SH-SY5Y (cell line): ENCODE results near the gene PSMB2.

ENCODE experiments used
- GATA2 ChIP-seq: IDR thresholded peaks from 2 replicates; pipeline ENCODE4 v1.6.1; 2011; ENCODE audit warnings: mild to moderate bottlenecking, low read depth, low read length
- GATA3 ChIP-seq: IDR thresholded peaks from 2 replicates; pipeline ENCODE4 v1.6.1; 2011; ENCODE audit warnings: low read depth, mild to moderate bottlenecking, low read length, moderate library complexity

PSMB2 gene

DNA sequence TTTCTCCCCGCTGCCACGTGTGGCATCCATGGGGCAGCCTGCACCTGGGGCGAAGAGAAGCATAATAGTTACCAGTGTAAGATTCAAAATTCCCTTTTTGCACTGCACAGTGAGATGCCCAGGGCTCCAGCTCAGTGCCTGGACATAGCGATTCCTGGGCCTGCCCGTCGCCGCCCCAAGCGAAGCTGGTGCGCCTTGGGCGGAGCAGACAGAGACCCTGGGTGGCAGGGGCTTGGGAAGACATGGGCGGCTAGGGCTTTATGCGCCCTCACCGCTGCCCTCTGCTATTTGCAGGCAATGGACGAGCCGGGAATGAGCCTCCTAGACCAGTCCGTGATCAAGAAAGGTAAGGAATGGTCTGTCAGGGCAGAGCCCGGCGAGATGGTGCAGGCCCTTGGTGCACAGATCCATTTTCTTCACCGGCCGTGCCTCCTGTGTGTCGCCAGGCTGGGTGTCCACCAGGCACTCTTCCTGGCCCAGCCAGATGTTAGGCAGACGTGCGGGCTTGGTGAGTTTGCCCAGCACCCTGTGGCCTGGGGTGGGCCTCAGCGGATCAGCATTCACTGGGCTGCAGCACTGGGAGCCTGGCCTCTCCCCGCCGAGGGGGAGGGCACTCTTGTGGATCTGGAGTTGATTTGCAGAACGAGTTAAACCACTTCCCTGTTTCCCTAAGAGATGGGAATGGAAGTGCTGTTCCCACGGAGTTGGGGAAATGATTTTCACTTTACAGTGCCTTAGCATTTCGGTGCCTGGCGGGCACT is 66.5 kb downstream of the PSMB2 start:
- TF ChIP-seq GATA3: no peak
- no peak for TF ChIP-seq GATA2

DNA sequence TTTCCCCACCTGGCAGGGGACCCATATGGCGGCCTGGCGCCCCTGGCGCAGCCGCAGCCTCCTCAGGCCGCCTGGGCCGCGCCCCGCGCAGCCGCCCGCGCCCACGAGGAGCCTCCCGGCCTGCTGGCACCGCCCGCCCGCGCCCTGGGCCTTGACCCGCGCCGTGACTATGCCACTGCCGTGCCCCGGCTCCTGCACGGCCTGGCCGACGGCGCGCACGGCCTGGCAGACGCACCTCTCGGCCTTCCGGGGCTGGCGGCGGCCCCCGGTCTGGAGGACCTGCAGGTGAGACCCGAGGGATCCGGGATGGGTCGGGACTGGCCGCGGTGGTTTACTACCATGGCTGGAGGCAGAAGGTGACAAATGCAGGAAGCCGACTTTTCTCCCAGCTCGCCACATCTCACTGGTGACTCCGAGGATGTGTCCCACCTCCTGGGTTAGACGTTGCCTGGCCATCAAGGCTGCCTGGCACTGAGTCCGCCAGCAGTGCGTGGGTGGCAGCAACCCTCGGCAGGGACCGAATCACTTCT is 67.1 kb downstream of the PSMB2 start:
- no peak for TF ChIP-seq GATA3
- no peak for TF ChIP-seq GATA2

DNA sequence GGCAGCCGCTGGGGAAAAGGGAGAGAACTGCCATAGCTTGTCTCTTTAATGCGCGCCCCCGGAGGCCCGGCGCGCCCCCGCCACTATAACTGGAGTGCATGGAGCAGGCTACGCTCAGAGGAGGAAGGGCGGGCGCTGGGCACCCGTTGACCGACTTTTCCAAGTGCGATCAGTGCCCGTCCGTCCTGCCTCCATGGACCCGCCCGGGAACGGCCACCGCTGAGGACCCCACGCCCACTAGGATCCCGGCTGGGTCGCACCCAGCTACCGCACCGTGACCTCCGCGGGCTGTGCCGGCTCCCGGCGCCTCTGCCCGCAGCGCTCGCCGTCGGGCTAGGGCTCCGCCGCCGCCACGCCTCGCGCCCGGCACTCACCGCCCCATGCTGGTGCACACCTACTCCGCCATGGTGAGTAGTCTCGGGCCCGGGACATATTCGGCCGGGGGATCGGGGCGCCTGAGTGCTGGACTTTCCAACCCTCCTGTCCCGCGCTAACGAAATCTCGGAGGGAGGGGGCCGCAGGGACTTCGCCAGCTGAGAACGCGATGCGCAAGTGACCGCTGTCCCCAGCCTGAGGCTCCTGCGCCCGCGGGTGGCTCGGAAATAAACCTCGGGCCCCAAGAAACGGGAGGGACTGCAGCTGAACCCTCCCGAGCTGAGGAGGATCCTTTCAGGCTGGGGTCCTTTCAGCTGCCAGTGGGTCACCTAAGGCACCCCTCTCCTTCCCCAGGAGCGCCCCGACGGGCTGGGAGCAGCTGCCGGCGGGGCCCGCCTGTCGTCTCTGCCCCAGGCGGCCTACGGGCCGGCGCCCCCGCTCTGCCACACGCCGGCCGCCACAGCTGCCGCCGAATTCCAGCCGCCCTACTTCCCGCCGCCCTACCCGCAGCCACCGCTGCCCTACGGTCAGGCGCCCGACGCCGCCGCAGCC is 67.9 kb downstream of the PSMB2 start, which contains the start of gene TFAP2E:
Gene TFAP2E, plus strand, starts transcription at position 117 of the 927 bp plus-strand sequence. Its CDS starts 264 bp downstream, at position 381.
- no peak for TF ChIP-seq GATA3
- no peak for TF ChIP-seq GATA2

DNA sequence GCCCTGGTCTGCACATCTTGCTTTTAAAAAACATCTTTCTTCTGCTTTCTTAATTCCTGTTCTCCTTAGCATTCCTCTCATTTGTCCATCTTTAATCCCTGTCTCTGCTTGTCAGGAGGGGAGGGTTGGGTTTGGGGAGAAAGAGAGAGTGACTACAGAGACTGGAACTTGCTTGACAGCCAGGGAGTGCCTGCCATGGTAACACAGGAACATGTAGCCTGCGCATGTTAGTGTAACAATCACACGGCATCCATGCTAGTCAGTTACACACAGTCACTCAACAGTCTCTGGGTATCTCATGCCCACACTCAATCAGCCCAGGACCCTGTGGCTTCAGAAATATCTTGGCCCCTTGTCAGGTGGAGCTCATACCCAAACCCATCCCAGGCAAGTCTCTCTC is 69.0 kb downstream of the PSMB2 start:
- no peak for TF ChIP-seq GATA3
- no peak for TF ChIP-seq GATA2

DNA sequence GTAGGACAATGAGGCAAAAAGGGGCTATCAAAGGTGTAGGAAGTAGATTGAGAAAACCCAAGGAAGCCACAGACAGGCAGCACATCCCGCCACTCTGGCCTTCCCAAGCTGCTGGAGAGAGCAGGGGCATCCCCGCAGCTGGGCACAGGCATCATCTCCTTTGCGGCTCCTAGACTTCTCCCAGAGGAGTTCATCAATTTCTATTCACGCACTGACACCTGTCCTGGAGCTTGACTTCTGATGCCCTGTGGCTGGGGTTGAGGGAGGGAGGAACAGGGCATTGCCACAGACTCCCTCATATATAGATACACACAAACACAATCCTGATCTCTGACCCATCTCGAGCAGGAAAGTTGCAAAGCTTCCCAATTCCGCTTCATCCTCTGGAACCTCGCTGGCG is 70.1 kb downstream of the PSMB2 start:
- no peak for TF ChIP-seq GATA2
- TF ChIP-seq GATA3: no peak

DNA sequence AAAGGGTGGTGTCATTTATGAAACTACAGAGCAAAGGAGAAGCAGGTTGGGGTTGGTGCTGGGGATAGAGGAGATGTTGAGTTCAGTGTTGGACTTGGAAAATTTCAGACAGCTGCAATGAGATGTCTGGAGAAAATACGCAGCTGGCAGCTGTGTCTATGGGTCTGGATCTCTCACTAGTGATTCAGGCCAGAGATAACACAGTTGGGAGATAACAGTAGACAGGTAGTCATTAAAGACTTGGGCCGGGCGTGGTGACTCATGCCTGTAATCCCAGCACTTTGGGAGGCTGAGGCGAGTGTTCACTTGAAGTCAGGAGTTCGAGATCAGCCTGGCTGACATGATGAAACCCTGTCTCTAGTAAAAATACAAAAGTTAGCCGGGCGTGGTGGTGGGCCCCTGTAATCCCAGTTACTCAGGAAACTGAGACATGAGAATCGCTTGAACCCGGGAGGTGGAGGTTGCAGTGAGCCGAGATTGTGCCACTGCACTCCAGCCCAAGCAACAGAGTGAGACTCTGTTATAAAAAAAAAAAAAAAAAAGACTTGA is 70.7 kb downstream of the PSMB2 start:
- TF ChIP-seq GATA3: no peak
- TF ChIP-seq GATA2: no peak

DNA sequence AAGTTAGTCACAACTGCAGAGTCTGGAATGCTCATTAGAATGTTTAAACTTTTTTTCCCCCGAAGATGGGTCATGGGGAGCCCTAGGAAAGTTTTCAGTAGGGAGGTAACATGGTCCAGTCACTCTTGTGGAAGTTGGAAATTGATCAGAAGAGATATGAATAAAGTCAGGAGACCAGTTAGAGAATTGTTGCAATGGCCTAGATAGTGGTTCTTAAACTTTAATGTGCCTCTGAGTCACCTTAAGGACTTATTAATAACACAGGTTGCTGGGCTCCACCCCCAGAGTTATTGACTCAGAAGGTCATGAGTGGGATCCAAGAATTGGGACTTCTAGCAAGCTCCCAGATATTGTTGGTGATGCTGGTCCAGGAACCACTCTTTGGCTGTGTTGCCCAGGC is 71.4 kb downstream of the PSMB2 start:
- TF ChIP-seq GATA3 (no peak), GATA2 (no peak)

DNA sequence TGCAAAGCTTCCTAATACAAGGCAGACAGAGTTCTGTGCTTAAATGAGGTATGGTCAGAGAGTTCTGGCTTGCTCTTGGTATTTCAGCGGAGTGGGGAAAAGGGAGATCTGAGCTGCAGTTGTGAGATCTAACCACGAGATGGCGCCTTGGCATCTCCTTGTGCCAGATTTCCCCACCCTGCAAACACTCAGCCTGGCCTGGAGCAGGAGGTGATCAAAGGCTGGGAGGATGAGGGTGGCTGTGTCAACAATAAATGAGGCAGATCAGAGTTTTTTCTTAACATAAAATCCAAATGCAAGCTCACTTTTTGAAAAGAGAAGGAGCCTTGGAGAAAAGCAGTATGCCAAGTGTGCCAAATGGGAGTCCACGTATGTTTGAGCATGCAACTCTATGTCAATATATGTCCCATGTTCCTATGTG is 72.3 kb downstream of the PSMB2 start:
- no peak for TF ChIP-seq GATA2
- no peak for TF ChIP-seq GATA3

DNA sequence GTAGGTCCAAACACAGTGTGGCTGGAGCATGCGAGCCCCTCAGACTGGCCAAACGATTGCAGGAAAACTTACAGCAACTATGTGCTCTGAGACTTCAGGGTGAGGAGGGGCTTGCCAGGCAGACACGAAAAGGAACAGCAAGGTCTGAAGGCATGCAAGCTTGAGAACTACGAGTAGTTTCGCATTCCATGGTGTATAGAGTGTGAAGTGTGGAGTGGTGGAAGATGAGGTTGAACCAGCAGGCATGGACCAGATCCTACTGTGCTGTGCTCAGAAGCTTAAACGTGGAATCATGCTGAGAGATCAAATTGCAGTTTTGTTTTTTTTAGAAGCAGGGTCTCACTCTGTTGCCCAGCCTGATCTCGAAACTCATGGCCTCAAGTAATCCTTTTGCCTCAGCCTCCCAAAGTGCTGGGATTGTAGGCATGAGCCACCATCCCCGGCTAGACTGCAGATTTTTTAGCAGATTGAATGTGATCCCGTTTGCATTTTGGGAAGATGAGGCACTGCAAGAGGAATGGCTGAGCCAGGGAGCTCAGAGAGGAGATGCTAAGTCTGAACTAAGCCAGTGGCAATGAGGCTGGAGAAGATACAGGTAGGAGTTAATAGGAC is 73.3 kb downstream of the PSMB2 start:
- TF ChIP-seq GATA2 (no peak), GATA3 (no peak)

DNA sequence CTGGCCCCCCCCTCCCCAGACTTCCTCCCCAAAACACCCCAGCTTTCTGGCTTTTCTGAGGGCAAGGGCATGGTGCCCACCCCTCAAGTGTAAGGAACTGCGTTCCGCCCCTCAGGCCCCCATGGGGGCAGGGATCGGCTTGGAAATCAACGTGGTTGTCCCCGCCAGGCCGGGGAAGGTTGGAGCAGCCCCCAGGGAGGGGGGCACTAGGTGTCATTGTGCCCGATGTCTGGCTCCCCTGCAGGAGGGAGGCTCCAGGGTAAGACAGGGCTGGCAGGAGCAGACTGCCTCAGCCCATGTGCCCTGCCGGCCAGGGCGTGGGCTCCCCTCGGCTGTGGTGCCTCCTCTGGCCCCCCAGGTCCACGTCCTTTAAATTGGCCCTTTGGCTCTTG is 75.6 kb downstream of the PSMB2 start:
- TF ChIP-seq GATA3 (no peak), GATA2 (no peak)

DNA sequence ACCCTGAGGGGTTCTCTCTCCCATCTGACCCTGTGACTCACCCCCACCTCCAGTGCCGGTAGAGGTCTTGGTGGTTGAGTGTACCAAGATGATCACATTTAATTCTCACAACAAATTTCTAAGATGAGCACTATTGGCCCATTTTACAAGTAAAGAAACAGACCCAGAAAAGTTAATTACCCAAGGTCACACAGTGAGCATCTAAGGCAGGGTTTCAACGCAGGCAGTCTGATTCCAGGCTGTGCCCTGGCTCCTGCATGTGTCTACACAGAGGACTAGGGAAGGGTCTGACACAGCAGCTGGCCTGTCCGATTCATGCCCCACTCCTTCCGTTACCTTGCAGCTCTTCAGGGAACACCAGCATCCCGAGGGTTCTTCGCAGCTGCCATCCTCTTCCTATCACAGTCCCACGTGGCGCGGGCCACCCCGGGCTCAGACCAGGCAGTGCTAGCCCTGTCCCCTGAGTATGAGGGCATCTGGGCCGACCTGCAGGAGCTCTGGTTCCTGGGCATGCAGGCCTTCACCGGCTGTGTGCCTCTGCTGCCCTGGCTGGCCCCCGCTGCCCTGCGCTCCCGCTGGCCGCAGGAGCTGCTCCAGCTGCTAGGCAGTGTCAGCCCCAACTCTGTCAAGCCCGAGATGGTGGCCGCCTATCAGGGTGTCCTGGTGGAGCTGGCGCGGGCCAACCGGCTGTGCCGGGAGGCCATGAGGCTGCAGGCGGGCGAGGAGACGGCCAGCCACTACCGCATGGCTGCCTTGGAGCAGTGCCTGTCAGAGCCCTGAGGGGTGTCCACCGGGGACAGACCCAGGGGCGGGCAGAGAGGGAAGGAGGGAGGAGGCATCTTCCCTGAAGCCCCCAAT is 76.2 kb downstream of the PSMB2 start:
- TF ChIP-seq GATA3: no peak
- TF ChIP-seq GATA2: no peak

DNA sequence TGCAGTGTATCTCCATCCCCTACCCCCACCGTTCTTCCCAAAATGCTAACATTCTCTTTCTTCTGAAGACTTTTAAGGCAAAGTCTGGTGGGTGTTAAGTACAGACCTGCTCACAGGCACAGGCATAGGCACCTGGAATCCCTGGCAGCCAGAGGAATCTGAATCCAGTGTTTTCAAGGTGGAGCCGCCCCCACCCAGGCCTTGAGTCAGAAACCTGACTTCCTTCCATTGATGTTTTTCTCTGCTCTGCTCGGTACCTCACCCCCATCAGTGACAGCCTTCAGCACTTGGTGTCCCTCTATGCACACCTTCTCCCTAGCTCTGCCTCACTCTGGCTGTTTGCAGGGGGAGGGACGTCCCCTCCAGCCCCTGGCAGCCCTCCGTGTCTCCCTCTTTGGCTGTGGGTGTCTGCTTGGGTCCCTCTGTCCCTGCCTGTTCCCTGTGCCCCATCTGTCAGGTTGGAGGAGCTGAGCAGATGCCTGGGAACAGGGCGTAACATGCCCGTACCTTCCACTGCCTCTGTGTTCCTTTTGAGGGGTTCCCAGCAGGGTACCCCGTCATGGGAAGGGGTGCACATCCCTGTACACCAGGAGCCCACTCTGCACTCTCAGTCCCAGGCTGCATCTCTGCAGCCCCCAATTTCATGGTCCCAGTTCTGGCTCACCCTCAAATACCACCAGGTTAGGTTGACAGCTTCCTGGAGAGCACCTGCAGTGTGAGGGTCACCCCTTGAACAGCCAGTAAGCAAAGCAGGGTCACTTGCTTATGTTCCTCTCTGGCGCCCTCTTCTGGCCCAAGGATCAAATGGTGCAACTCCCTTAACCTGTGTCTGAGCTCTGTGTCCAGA is 77.1 kb downstream of the PSMB2 start:
- TF ChIP-seq GATA2 (no peak), GATA3 (no peak)
